Activated naive CD4-positive, alpha-beta T cell treated with anti-CD3 and anti-CD28 coated beads for 36 hours (primary cell): ENCODE results near the gene KIF2C. TPM values are rescaled to one million over a fixed set of nuclear protein-coding genes. Genes with fewer than 3 reads are reported as not detected.

Source experiments
- CTCF ChIA-PET: fragments of 350-600 bp; sonication (Branson Sonifier 250); formaldehyde crosslinking; loops from one replicate; lab custom pipeline; 2021; ENCODE audit warnings: antibody characterized with exemption; lab: Charles Lee
- DNase-seq: peaks from one replicate; pipeline ENCODE4 v3.0.0-alpha.2; 2020
- H3K27ac Mint-ChIP-seq: one replicate; pipeline ENCODE4 v1.8.0; 2021; ENCODE audit warnings: mild to moderate bottlenecking, mixed read lengths
- H3K27me3 Mint-ChIP-seq: one replicate; pipeline ENCODE4 v1.8.0; 2021; ENCODE audit warnings: low read depth, mixed read lengths
- H3K36me3 Mint-ChIP-seq: one replicate; pipeline ENCODE4 v1.8.0; 2021; ENCODE audit warnings: low read depth, mixed read lengths
- H3K4me1 Mint-ChIP-seq: one replicate; pipeline ENCODE4 v1.8.0; 2021; ENCODE audit warnings: low read depth, mixed read lengths
- H3K4me3 Mint-ChIP-seq: one replicate; pipeline ENCODE4 v1.8.0; 2021; ENCODE audit warnings: mild to moderate bottlenecking, moderate library complexity, mixed read lengths
- H3K9me3 Mint-ChIP-seq: one replicate; pipeline ENCODE4 v1.8.0; 2021; ENCODE audit warnings: mixed read lengths
- intact Hi-C: fragments of 100-400 bp; cut with micrococcal nuclease; formaldehyde crosslinking; loops from one replicate; pipeline ENCODE4 v1.15.1; 2023
- total RNA-seq, 2 experiments: library from RNA; stranded (reverse); gene quantifications; one replicate each; pipeline ENCODE4 v1.2.3, GENCODE V29; 2021

Gene KIF2C
- total RNA-seq, 2 experiments from 2014 or later, result 147 to 154 TPM

- H3K27ac Mint-ChIP-seq, result peak overlapping the region; percentile 91
- H3K4me3 Mint-ChIP-seq, result peak overlapping the region; percentile 81
- peak; percentile 32 for DNase-seq
- no peaks in the 10 kb centered on the region for H3K9me3 Mint-ChIP-seq
- CTCF ChIA-PET, result no interaction called here
- peaks cover 56% of the 10 kb centered on the region for H3K4me1 Mint-ChIP-seq
- intact Hi-C loops, result loop anchor here (10.0 kb wide), 1 partner anchor 782 kb away; the partner anchor contains the start of gene NASP
- no peaks in the 10 kb centered on the region for H3K27me3 Mint-ChIP-seq
- peaks cover 52% of the 10 kb centered on the region for H3K36me3 Mint-ChIP-seq
Measured at GRCh38 chr1:44802306-44803061, 62.8 kb downstream of the KIF2C start.

DNA sequence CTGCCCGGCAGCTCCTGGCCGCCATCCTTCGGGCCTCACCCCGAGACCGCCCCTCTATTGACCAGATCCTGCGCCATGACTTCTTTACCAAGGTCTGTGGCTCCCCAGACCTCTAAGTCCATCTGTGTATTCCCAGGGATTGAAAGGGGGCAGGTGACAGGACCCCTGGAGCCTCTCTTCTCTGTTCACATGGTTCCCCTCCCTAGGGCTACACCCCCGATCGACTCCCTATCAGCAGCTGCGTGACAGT lies 63.4 kb downstream of the KIF2C start:
- Mint-ChIP-seq H3K27me3 (no peaks in the 10 kb centered on the region), H3K36me3 (peaks cover 52% of the 10 kb centered on the region), H3K9me3 (no peaks in the 10 kb centered on the region), H3K27ac (peak overlapping the region; percentile 91), H3K4me1 (peaks cover 61% of the 10 kb centered on the region), H3K4me3 (peak overlapping the region; percentile 81)
- no peak for DNase-seq
- CTCF ChIA-PET, result interaction anchor here (0.6 kb wide), 1 partner anchor 16 kb away, joined by 4 read pairs; no protein-coding TSS in a partner anchor
- intact Hi-C loops, result loop anchor here (10.0 kb wide), 1 partner anchor 782 kb away; the partner anchor contains the start of gene NASP

DNA sequence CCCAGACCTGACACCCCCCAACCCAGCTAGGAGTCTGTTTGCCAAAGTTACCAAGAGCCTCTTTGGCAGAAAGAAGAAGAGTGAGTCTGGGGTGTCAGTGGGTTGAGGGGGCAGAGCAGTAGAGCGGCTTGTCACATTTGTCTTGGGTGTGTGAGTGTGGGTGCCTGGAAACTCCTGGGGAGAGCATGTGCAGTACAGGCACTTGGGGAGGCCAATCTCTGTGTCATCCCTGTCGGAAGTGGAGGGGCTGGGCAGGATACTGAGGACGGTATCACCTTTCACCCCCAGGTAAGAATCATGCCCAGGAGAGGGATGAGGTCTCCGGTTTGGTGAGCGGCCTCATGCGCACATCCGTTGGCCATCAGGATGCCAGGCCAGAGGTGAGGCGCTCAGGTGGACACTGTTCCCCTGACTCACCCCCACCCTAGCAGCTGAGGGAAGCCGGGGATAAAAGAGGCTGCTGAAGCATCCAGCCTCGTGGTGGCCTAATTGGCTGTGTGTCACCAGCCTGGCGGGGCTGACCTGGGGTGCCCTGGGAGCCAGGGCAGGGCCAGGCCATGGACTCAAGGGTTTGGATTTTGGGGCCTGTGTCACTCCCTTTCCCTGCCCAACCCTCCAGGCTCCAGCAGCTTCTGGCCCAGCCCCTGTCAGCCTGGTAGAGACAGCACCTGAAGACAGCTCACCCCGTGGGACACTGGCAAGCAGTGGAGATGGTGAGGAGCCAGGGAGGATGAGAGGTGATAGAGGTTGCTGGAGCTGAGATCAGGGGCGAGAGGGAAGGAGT lies 63.9 kb downstream of the KIF2C start:
- intact Hi-C loops, result loop anchor here (10.0 kb wide), 1 partner anchor 781 kb away; the partner anchor contains the start of gene NASP
- Mint-ChIP-seq H3K36me3 (peaks cover 54% of the 10 kb centered on the region), H3K27ac (peak overlapping the region; percentile 91), H3K9me3 (no peaks in the 10 kb centered on the region), H3K27me3 (no peaks in the 10 kb centered on the region), H3K4me1 (peaks cover 65% of the 10 kb centered on the region), H3K4me3 (peak overlapping the region; percentile 81)
- no peak for DNase-seq
- CTCF ChIA-PET, result interaction anchor here (0.6 kb wide), 2 partner anchors 16 to 689 kb away, joined by 3 to 4 read pairs; no protein-coding TSS in a partner anchor

GRCh38 chr1:44805311-44806024 lies 65.8 kb downstream of the KIF2C start:
- intact Hi-C loops, result loop anchor here (2.0 to 10.0 kb wide), 2 partner anchors 779 to 881 kb away; partner anchors contain the start of genes GPBP1L1 and NASP
- peaks cover 58% of the 10 kb centered on the region for H3K36me3 Mint-ChIP-seq
- H3K27me3 Mint-ChIP-seq, result no peaks in the 10 kb centered on the region
- CTCF ChIA-PET, result interaction anchor here (0.5 to 1.0 kb wide), 3 partner anchors 9 to 73 kb away, joined by 3 to 4 read pairs (median 3); no protein-coding TSS in a partner anchor
- DNase-seq, result no peak
- H3K4me3 Mint-ChIP-seq, result no peak overlapping the region
- peak overlapping the region; percentile 91 for H3K27ac Mint-ChIP-seq
- H3K4me1 Mint-ChIP-seq, result peaks cover 81% of the 10 kb centered on the region
- no peaks in the 10 kb centered on the region for H3K9me3 Mint-ChIP-seq

- peaks cover 88% of the 10 kb centered on the region for H3K4me1 Mint-ChIP-seq
- H3K27ac Mint-ChIP-seq, result peak overlapping the region; percentile 100
- peak overlapping the region; percentile 76 for H3K4me3 Mint-ChIP-seq
- H3K27me3 Mint-ChIP-seq, result no peaks in the 10 kb centered on the region
- intact Hi-C loops, result loop anchor here (2.0 to 10.0 kb wide), 2 partner anchors 779 to 881 kb away; partner anchors contain the start of genes GPBP1L1 and NASP
- CTCF ChIA-PET, result interaction anchor here (0.9 to 1.0 kb wide), 3 partner anchors 8 to 13 kb away, joined by 3 to 5 read pairs (median 4); no protein-coding TSS in a partner anchor
- peaks cover 57% of the 10 kb centered on the region for H3K36me3 Mint-ChIP-seq
- no peak for DNase-seq
- no peaks in the 10 kb centered on the region for H3K9me3 Mint-ChIP-seq
Measured at GRCh38 chr1:44806025-44806703, 66.5 kb downstream of the KIF2C start.

- Mint-ChIP-seq H3K27me3 (no peaks in the 10 kb centered on the region), H3K4me3 (peak within 1 kb of the TSS; percentile 76), H3K4me1 (peaks cover 93% of the 10 kb centered on the region), H3K36me3 (peaks cover 54% of the 10 kb centered on the region), H3K27ac (peak within 1 kb of the TSS; percentile 100), H3K9me3 (no peaks in the 10 kb centered on the region)
- intact Hi-C loops, result loop anchor here (1.0 to 10.0 kb wide), 4 partner anchors 68 to 880 kb away; partner anchors contain the start of genes GPBP1L1, KIF2C, NASP and RNU5D-1
- CTCF ChIA-PET, result interaction anchor here (0.7 to 1.0 kb wide), 3 partner anchors 12 to 17 kb away, joined by 3 to 6 read pairs (median 5); no protein-coding TSS in a partner anchor
- DNase-seq, result no peak
Measured at GRCh38 chr1:44806704-44807363, 67.2 kb downstream of the KIF2C start, which contains the start of gene DYNLT4. TSS of gene DYNLT4 (minus strand) at chr1:44807351. CDS start at chr1:44806668, 683 bp downstream.

DNA sequence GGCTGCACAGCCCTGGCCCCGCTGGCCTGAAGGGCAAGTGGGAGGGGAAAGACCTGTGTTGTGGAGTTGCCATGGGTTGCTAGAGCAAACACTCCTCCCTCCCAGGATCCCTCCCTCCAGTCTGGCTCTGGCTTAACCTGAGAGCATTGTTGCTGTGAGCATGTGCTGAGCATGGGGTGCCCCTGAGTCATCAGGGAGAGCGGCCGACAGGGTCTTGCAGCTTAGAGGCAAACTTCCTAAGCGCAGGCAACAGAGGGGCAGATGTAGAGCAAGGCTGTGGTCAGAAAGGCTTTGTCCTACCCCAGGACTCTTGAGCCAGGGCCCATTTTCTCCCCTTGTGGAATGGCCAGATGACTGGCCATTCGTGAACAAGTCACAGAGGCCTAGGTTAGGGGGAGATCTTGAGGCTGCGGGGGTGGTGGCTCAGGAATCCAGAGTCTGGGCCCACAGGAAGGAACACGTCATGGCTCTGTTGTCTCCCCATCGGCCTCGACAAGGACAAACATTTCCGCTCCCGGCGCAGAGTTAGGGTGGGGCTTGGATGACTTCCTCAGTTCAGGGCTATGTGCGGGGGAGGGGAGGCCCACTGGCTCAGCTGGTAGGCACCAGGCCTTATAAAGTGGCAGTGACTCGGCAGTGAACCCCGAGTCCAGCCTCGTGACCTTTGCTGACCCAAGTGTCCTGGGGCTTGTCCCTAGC lies 67.9 kb downstream of the KIF2C start:
- CTCF ChIA-PET, result interaction anchor here (0.7 to 2.8 kb wide), 8 partner anchors 7 to 78 kb away, joined by 3 to 17 read pairs (median 7); partner anchors contain the start of gene PLK3
- Mint-ChIP-seq H3K36me3 (peaks cover 52% of the 10 kb centered on the region), H3K27ac (peak overlapping the region; percentile 100), H3K27me3 (no peaks in the 10 kb centered on the region), H3K9me3 (no peaks in the 10 kb centered on the region), H3K4me3 (peak overlapping the region; percentile 76), H3K4me1 (peaks cover 93% of the 10 kb centered on the region)
- intact Hi-C loops, result loop anchor here (1.0 to 10.0 kb wide), 4 partner anchors 68 to 879 kb away; partner anchors contain the start of genes GPBP1L1, KIF2C, NASP and RNU5D-1
- DNase-seq, result peak; percentile 97

GRCh38 chr1:44808063-44808937 lies 68.7 kb downstream of the KIF2C start, which contains the start of gene BTBD19:
TSS of gene BTBD19 (plus strand) at chr1:44808523. CDS start at chr1:44808821, 298 bp downstream.
- H3K9me3 Mint-ChIP-seq, result no peaks in the 10 kb centered on the region
- H3K36me3 Mint-ChIP-seq, result peaks cover 45% of the 10 kb centered on the region
- H3K4me1 Mint-ChIP-seq, result peaks cover 88% of the 10 kb centered on the region
- intact Hi-C loops, result loop anchor here (10.0 kb wide), 1 partner anchor 777 kb away; the partner anchor contains the start of gene NASP
- H3K27ac Mint-ChIP-seq, result peak within 1 kb of the TSS; percentile 100
- H3K4me3 Mint-ChIP-seq, result peak within 1 kb of the TSS; percentile 76
- DNase-seq, result peak; percentile 94
- CTCF ChIA-PET, result interaction anchor here (0.8 to 2.8 kb wide), 14 partner anchors 8 to 495 kb away, joined by 3 to 17 read pairs (median 5); partner anchors contain the start of genes HECTD3 and PLK3
- H3K27me3 Mint-ChIP-seq, result no peaks in the 10 kb centered on the region
